ENCODE data around the gene ANKFN1.

- TF ChIP-seq, protein P1, sequence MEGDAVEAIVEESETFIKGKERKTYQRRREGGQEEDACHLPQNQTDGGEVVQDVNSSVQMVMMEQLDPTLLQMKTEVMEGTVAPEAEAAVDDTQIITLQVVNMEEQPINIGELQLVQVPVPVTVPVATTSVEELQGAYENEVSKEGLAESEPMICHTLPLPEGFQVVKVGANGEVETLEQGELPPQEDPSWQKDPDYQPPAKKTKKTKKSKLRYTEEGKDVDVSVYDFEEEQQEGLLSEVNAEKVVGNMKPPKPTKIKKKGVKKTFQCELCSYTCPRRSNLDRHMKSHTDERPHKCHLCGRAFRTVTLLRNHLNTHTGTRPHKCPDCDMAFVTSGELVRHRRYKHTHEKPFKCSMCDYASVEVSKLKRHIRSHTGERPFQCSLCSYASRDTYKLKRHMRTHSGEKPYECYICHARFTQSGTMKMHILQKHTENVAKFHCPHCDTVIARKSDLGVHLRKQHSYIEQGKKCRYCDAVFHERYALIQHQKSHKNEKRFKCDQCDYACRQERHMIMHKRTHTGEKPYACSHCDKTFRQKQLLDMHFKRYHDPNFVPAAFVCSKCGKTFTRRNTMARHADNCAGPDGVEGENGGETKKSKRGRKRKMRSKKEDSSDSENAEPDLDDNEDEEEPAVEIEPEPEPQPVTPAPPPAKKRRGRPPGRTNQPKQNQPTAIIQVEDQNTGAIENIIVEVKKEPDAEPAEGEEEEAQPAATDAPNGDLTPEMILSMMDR (conservative IDR thresholded peaks at IDR 0.05 in 1 of 2, IDR thresholded peaks at IDR 0.05 in 1 of 2; ENCODE audit: extremely low read depth in 1 of 2, insufficient read depth in 1 of 2, low read depth in 1 of 2, low read length in 2 of 2), result peak in 1 of 2 donors; percentile 34
- TF ChIP-seq EZH2 (IDR thresholded peaks at IDR 0.05; ENCODE audit: borderline replicate concordance, low read length), result no peak
Observed at GRCh38 chr17:56121191-56122051, 31.9 kb upstream of the ANKFN1 start.
